ENCODE data around the gene IFIT2. TPM values are rescaled to one million over a fixed set of nuclear protein-coding genes. Genes with fewer than 3 reads are reported as not detected.

Gene IFIT2
- total RNA-seq, 1 donor = 99.4 TPM

GRCh38 chr10:89351412-89351779 is 49.5 kb downstream of the IFIT2 start:
- Histone ChIP-seq H3K4me3 (ENCODE audit: low read length) (no peak overlapping the region), H3K4me1 (ENCODE audit: insufficient read depth, low read length) (peaks cover 39% of the 10 kb centered on the region), H3K27me3 (ENCODE audit: insufficient read depth, low read length) (no peaks in the 10 kb centered on the region), H3K9me3 (ENCODE audit: low read depth, low read length) (no peaks in the 10 kb centered on the region)

GRCh38 chr10:89351780-89352597 is 50.1 kb downstream of the IFIT2 start:
- Histone ChIP-seq H3K4me1 (ENCODE audit: insufficient read depth, low read length) (peaks cover 33% of the 10 kb centered on the region), H3K9me3 (ENCODE audit: low read depth, low read length) (no peaks in the 10 kb centered on the region), H3K27me3 (ENCODE audit: insufficient read depth, low read length) (no peaks in the 10 kb centered on the region), H3K4me3 (ENCODE audit: low read length) (no peak overlapping the region)

- Histone ChIP-seq H3K9me3 (ENCODE audit: low read depth, low read length) (no peaks in the 10 kb centered on the region), H3K4me3 (ENCODE audit: low read length) (no peak overlapping the region), H3K4me1 (ENCODE audit: insufficient read depth, low read length) (peaks cover 25% of the 10 kb centered on the region), H3K27me3 (ENCODE audit: insufficient read depth, low read length) (no peaks in the 10 kb centered on the region)
Observed at GRCh38 chr10:89352802-89353201, 51.0 kb downstream of the IFIT2 start.

- Histone ChIP-seq H3K4me3 (ENCODE audit: low read length) (no peak overlapping the region), H3K27me3 (ENCODE audit: insufficient read depth, low read length) (no peaks in the 10 kb centered on the region), H3K9me3 (ENCODE audit: low read depth, low read length) (no peaks in the 10 kb centered on the region), H3K4me1 (ENCODE audit: insufficient read depth, low read length) (peaks cover 10% of the 10 kb centered on the region)
Observed at GRCh38 chr10:89355394-89355931, 53.6 kb downstream of the IFIT2 start.

GRCh38 chr10:89357096-89357495 is 55.2 kb downstream of the IFIT2 start:
- no peaks in the 10 kb centered on the region for H3K4me1 ChIP-seq (ENCODE audit: insufficient read depth, low read length)
- H3K4me3 ChIP-seq (ENCODE audit: low read length) = no peak overlapping the region
- no peaks in the 10 kb centered on the region for H3K27me3 ChIP-seq (ENCODE audit: insufficient read depth, low read length)
- H3K9me3 ChIP-seq (ENCODE audit: low read depth, low read length) = no peaks in the 10 kb centered on the region

- Histone ChIP-seq H3K4me3 (ENCODE audit: low read length) (no peak overlapping the region), H3K27me3 (ENCODE audit: insufficient read depth, low read length) (no peaks in the 10 kb centered on the region), H3K4me1 (ENCODE audit: insufficient read depth, low read length) (no peaks in the 10 kb centered on the region), H3K9me3 (ENCODE audit: low read depth, low read length) (no peaks in the 10 kb centered on the region)
Observed at GRCh38 chr10:89357975-89358374, 56.1 kb downstream of the IFIT2 start.

Other genes starting within 250 kb of the IFIT2 start
- gene CH25H, start 94.7 kb upstream of the IFIT2 start, total RNA-seq = 0.63 TPM
- gene LIPA, start 50.3 kb upstream of the IFIT2 start, total RNA-seq = 45.0 TPM
- gene IFIT3, start 26.0 kb downstream of the IFIT2 start, total RNA-seq = 30.7 TPM
- 0.10 TPM for gene IFIT1B, start 76.0 kb downstream of the IFIT2 start, total RNA-seq
- gene IFIT1, start 90.6 kb downstream of the IFIT2 start, total RNA-seq = 5.9 TPM
- gene IFIT5, start 112.5 kb downstream of the IFIT2 start, total RNA-seq = 50.7 TPM
- not detected for gene SLC16A12, start 233.5 kb downstream of the IFIT2 start, total RNA-seq